Measurements from ENCODE around the gene GORASP2.

Gene GORASP2

GRCh38 chr2:171004363-171004762 lies 75.3 kb downstream of the GORASP2 start:
- no peak for TF ChIP-seq CREB1 (IDR thresholded peaks at IDR 0.05; ENCODE audit: low read depth)
- no peak for TF ChIP-seq EP300 (IDR thresholded peaks at IDR 0.05; ENCODE audit: borderline replicate concordance)
- no peak for TF ChIP-seq FOXM1 (IDR thresholded peaks at IDR 0.05; ENCODE audit: borderline replicate concordance, low read depth)
- no peak for TF ChIP-seq YY1 (IDR thresholded peaks at IDR 0.05; ENCODE audit: low read depth)
- no peak for TF ChIP-seq TEAD4 (IDR thresholded peaks at IDR 0.05)
- no peak for TF ChIP-seq NFIC (IDR thresholded peaks at IDR 0.05)
- TF ChIP-seq RAD21 (IDR thresholded peaks at IDR 0.05; ENCODE audit: low read depth), result no peak
- no peak for TF ChIP-seq TAF1 (IDR thresholded peaks at IDR 0.05; ENCODE audit: low read depth)
- TF ChIP-seq USF1 (IDR thresholded peaks at IDR 0.05), result no peak

GRCh38 chr2:171004833-171005232 lies 75.8 kb downstream of the GORASP2 start:
- TF ChIP-seq REST (IDR thresholded peaks at IDR 0.05; ENCODE audit: low read depth) (no peak), EP300 (IDR thresholded peaks at IDR 0.05; ENCODE audit: borderline replicate concordance) (no peak), MAX (IDR thresholded peaks at IDR 0.05) (no peak), EGR1 (IDR thresholded peaks at IDR 0.05) (no peak), TAF1 (IDR thresholded peaks at IDR 0.05; ENCODE audit: low read depth) (no peak), ZBTB7A (IDR thresholded peaks at IDR 0.05; ENCODE audit: low read depth) (no peak), TCF12 (IDR thresholded peaks at IDR 0.05; ENCODE audit: low read depth) (no peak), NFIC (IDR thresholded peaks at IDR 0.05) (no peak), YY1 (IDR thresholded peaks at IDR 0.05; ENCODE audit: low read depth) (no peak), CREB1 (IDR thresholded peaks at IDR 0.05; ENCODE audit: low read depth) (no peak), RAD21 (IDR thresholded peaks at IDR 0.05; ENCODE audit: low read depth) (no peak), FOXM1 (IDR thresholded peaks at IDR 0.05; ENCODE audit: borderline replicate concordance, low read depth) (no peak), TEAD4 (IDR thresholded peaks at IDR 0.05) (no peak), USF1 (IDR thresholded peaks at IDR 0.05) (no peak), CEBPB (IDR thresholded peaks at IDR 0.05) (no peak)

GRCh38 chr2:171008550-171009205 lies 79.6 kb downstream of the GORASP2 start:
- TF ChIP-seq REST (IDR thresholded peaks at IDR 0.05; ENCODE audit: low read depth), result no peak
- no peak for TF ChIP-seq EGR1 (IDR thresholded peaks at IDR 0.05)
- TF ChIP-seq ZBTB7A (IDR thresholded peaks at IDR 0.05; ENCODE audit: low read depth), result no peak
- TF ChIP-seq CEBPB (IDR thresholded peaks at IDR 0.05), result no peak

GRCh38 chr2:171009386-171009785 lies 80.3 kb downstream of the GORASP2 start:
- TF ChIP-seq EP300 (IDR thresholded peaks at IDR 0.05; ENCODE audit: borderline replicate concordance) (no peak), ZBTB7A (IDR thresholded peaks at IDR 0.05; ENCODE audit: low read depth) (no peak), NFIC (IDR thresholded peaks at IDR 0.05) (no peak), FOXM1 (IDR thresholded peaks at IDR 0.05; ENCODE audit: borderline replicate concordance, low read depth) (no peak), CREB1 (IDR thresholded peaks at IDR 0.05; ENCODE audit: low read depth) (no peak), TEAD4 (IDR thresholded peaks at IDR 0.05) (no peak), REST (IDR thresholded peaks at IDR 0.05; ENCODE audit: low read depth) (no peak), RAD21 (IDR thresholded peaks at IDR 0.05; ENCODE audit: low read depth) (no peak), TAF1 (IDR thresholded peaks at IDR 0.05; ENCODE audit: low read depth) (no peak), TCF12 (IDR thresholded peaks at IDR 0.05; ENCODE audit: low read depth) (no peak)

GRCh38 chr2:171013851-171014250 lies 84.8 kb downstream of the GORASP2 start:
- TF ChIP-seq USF1 (IDR thresholded peaks at IDR 0.05) (no peak), ZBTB7A (IDR thresholded peaks at IDR 0.05; ENCODE audit: low read depth) (no peak), EP300 (IDR thresholded peaks at IDR 0.05; ENCODE audit: borderline replicate concordance) (no peak), FOXM1 (IDR thresholded peaks at IDR 0.05; ENCODE audit: borderline replicate concordance, low read depth) (no peak)
